Dendritic cell treated with granulocyte-macrophage colony-stimulating factor and Interleukin-4, amounts not matched to agents 40 ng/mL and 50 ng/mL, for 4 days (primary cell): Measurements from ENCODE around the gene EXOC4.

Experiments used
- H3K27ac Mint-ChIP-seq: one replicate; pipeline ENCODE4 v1.8.0; 2022; ENCODE audit warnings: mild to moderate bottlenecking, mixed read lengths
- H3K27me3 Mint-ChIP-seq: one replicate; pipeline ENCODE4 v1.8.0; 2022; ENCODE audit warnings: mild to moderate bottlenecking, mixed read lengths
- H3K36me3 Mint-ChIP-seq: one replicate; pipeline ENCODE4 v1.8.0; 2022; ENCODE audit warnings: low read depth, mixed read lengths
- H3K4me1 Mint-ChIP-seq: one replicate; pipeline ENCODE4 v1.8.0; 2022; ENCODE audit warnings: low read depth, mixed read lengths
- H3K4me3 Mint-ChIP-seq: one replicate; pipeline ENCODE4 v1.8.0; 2022; ENCODE audit warnings: mild to moderate bottlenecking, moderate library complexity, mixed read lengths
- H3K9me3 Mint-ChIP-seq: one replicate; pipeline ENCODE4 v1.8.0; 2022; ENCODE audit warnings: mixed read lengths
- intact Hi-C: fragments of 100-400 bp; cut with micrococcal nuclease; formaldehyde crosslinking; loops from one replicate; pipeline ENCODE4 v1.15.0; 2022

EXOC4 gene

GRCh38 chr7:133668296-133669060, 415.6 kb downstream of the EXOC4 start:
- intact Hi-C loops: no loop called here
- peaks cover 7% of the 10 kb centered on the region for H3K36me3 Mint-ChIP-seq
- no peak overlapping the region for H3K27ac Mint-ChIP-seq

GRCh38 chr7:133669061-133669455, 416.2 kb downstream of the EXOC4 start:
- Mint-ChIP-seq H3K9me3 (no peaks in the 10 kb centered on the region), H3K4me3 (no peak overlapping the region), H3K36me3 (peaks cover 2% of the 10 kb centered on the region), H3K4me1 (no peaks in the 10 kb centered on the region), H3K27ac (no peak overlapping the region), H3K27me3 (no peaks in the 10 kb centered on the region)
- intact Hi-C loops: no loop called here

More at GRCh38 chr7:133668296-133669060, 415.6 kb downstream of the EXOC4 start:
- Mint-ChIP-seq H3K9me3 (no peaks in the 10 kb centered on the region), H3K4me1 (no peaks in the 10 kb centered on the region), H3K27me3 (no peaks in the 10 kb centered on the region), H3K4me3 (no peak overlapping the region)

- Mint-ChIP-seq H3K36me3 (no peaks in the 10 kb centered on the region), H3K4me3 (no peak overlapping the region), H3K4me1 (no peaks in the 10 kb centered on the region), H3K27me3 (no peaks in the 10 kb centered on the region), H3K27ac (no peak overlapping the region), H3K9me3 (no peaks in the 10 kb centered on the region)
- intact Hi-C loops: no loop called here
These were observed 417.4 kb downstream of the EXOC4 start for GRCh38 chr7:133670250-133670649.

GRCh38 chr7:133672866-133673265, 420.0 kb downstream of the EXOC4 start:
- Mint-ChIP-seq H3K4me3 (no peak overlapping the region), H3K36me3 (no peaks in the 10 kb centered on the region), H3K27ac (no peak overlapping the region), H3K4me1 (no peaks in the 10 kb centered on the region), H3K27me3 (no peaks in the 10 kb centered on the region), H3K9me3 (no peaks in the 10 kb centered on the region)
- intact Hi-C loops: no loop called here

GRCh38 chr7:133674079-133674763, 421.3 kb downstream of the EXOC4 start:
- Mint-ChIP-seq H3K9me3 (no peaks in the 10 kb centered on the region), H3K36me3 (no peaks in the 10 kb centered on the region), H3K27ac (no peak overlapping the region), H3K4me3 (no peak overlapping the region), H3K4me1 (no peaks in the 10 kb centered on the region), H3K27me3 (no peaks in the 10 kb centered on the region)
- intact Hi-C loops: no loop called here

- Mint-ChIP-seq H3K36me3 (no peaks in the 10 kb centered on the region), H3K9me3 (no peaks in the 10 kb centered on the region), H3K4me1 (no peaks in the 10 kb centered on the region), H3K27me3 (no peaks in the 10 kb centered on the region), H3K4me3 (no peak overlapping the region), H3K27ac (no peak overlapping the region)
- intact Hi-C loops: no loop called here
These were observed 422.8 kb downstream of the EXOC4 start for GRCh38 chr7:133675510-133676218.

GRCh38 chr7:133676805-133677370, 424.0 kb downstream of the EXOC4 start:
- Mint-ChIP-seq H3K27me3 (no peaks in the 10 kb centered on the region), H3K4me1 (no peaks in the 10 kb centered on the region), H3K9me3 (no peaks in the 10 kb centered on the region), H3K4me3 (no peak overlapping the region), H3K27ac (no peak overlapping the region), H3K36me3 (no peaks in the 10 kb centered on the region)
- intact Hi-C loops: no loop called here

GRCh38 chr7:133678137-133678814, 425.4 kb downstream of the EXOC4 start:
- Mint-ChIP-seq H3K27ac (no peak overlapping the region), H3K4me1 (no peaks in the 10 kb centered on the region), H3K36me3 (no peaks in the 10 kb centered on the region), H3K4me3 (no peak overlapping the region), H3K27me3 (no peaks in the 10 kb centered on the region), H3K9me3 (no peaks in the 10 kb centered on the region)
- intact Hi-C loops: no loop called here

- H3K9me3 Mint-ChIP-seq: no peaks in the 10 kb centered on the region
- intact Hi-C loops: no loop called here
These were observed 427.1 kb downstream of the EXOC4 start for GRCh38 chr7:133679977-133680376.

GRCh38 chr7:133681529-133681928, 428.7 kb downstream of the EXOC4 start:
- no peaks in the 10 kb centered on the region for H3K36me3 Mint-ChIP-seq
- H3K4me3 Mint-ChIP-seq: no peak overlapping the region
- no peaks in the 10 kb centered on the region for H3K9me3 Mint-ChIP-seq
- H3K27ac Mint-ChIP-seq: no peak overlapping the region
- intact Hi-C loops: no loop called here
- no peaks in the 10 kb centered on the region for H3K4me1 Mint-ChIP-seq
- H3K27me3 Mint-ChIP-seq: no peaks in the 10 kb centered on the region

More at GRCh38 chr7:133679977-133680376, 427.1 kb downstream of the EXOC4 start:
- Mint-ChIP-seq H3K27me3 (no peaks in the 10 kb centered on the region), H3K36me3 (no peaks in the 10 kb centered on the region), H3K4me3 (no peak overlapping the region), H3K27ac (no peak overlapping the region), H3K4me1 (no peaks in the 10 kb centered on the region)

GRCh38 chr7:133682364-133683181, 429.7 kb downstream of the EXOC4 start:
- H3K27ac Mint-ChIP-seq: no peak overlapping the region
- H3K4me1 Mint-ChIP-seq: no peaks in the 10 kb centered on the region
- H3K9me3 Mint-ChIP-seq: no peaks in the 10 kb centered on the region
- H3K27me3 Mint-ChIP-seq: no peaks in the 10 kb centered on the region
- H3K4me3 Mint-ChIP-seq: no peak overlapping the region
- intact Hi-C loops: no loop called here
- no peaks in the 10 kb centered on the region for H3K36me3 Mint-ChIP-seq

- Mint-ChIP-seq H3K27me3 (no peaks in the 10 kb centered on the region), H3K9me3 (no peaks in the 10 kb centered on the region), H3K36me3 (no peaks in the 10 kb centered on the region), H3K27ac (no peak overlapping the region), H3K4me1 (no peaks in the 10 kb centered on the region), H3K4me3 (no peak overlapping the region)
- intact Hi-C loops: no loop called here
These were observed 430.2 kb downstream of the EXOC4 start for GRCh38 chr7:133683182-133683454.
